Activated naive CD4-positive, alpha-beta T cell treated with anti-CD3 and anti-CD28 coated beads, Interleukin-2, amount 10 ng/mL, durations not matched to agents 7 days and 5 days (primary cell): ENCODE data around the gene MYH6.

Source experiments
- CTCF ChIA-PET: fragments of 350-600 bp; sonication (Branson Sonifier 250); formaldehyde crosslinking; loops from one replicate; lab custom pipeline; 2021; ENCODE audit warnings: antibody characterized with exemption; lab: Charles Lee
- DNase-seq: peaks from one replicate; pipeline ENCODE4 v3.0.0-alpha.2; 2020
- H3K27ac Mint-ChIP-seq: one replicate; pipeline ENCODE4 v1.8.0; 2021; ENCODE audit warnings: mild to moderate bottlenecking, moderate library complexity, mixed read lengths
- H3K27me3 Mint-ChIP-seq: one replicate; pipeline ENCODE4 v1.8.0; 2021; ENCODE audit warnings: mild to moderate bottlenecking, mixed read lengths
- H3K36me3 Mint-ChIP-seq: one replicate; pipeline ENCODE4 v1.8.0; 2021; ENCODE audit warnings: mixed read lengths
- H3K4me1 Mint-ChIP-seq: one replicate; pipeline ENCODE4 v1.8.0; 2021; ENCODE audit warnings: mixed read lengths
- H3K4me3 Mint-ChIP-seq: one replicate; pipeline ENCODE4 v1.8.0; 2021; ENCODE audit warnings: mild to moderate bottlenecking, moderate library complexity, mixed read lengths
- H3K9me3 Mint-ChIP-seq: one replicate; pipeline ENCODE4 v1.8.0; 2021; ENCODE audit warnings: mixed read lengths

Gene MYH6

DNA sequence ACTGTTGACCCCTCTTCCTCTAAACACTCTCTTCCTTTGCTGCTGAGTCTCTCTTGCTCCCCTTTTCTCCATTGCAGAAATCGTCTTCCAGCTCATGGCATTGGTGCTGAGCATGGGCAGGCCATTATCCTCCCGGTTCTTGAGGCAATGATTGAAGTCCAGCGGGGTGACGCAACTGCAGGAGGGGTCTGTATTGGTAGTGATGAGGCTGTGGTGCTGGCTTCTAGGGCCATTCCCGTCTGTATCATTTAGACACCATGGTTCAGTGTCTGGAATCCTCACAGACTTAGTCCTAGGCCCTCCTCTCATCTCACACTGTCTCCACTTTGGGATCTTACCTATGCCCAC lies 54.7 kb downstream of the MYH6 start:
- CTCF ChIA-PET = interaction anchor here (1.9 kb wide), 1 partner anchor 16 kb away, joined by 8 read pairs; no protein-coding TSS in a partner anchor
- H3K27ac Mint-ChIP-seq = no peak overlapping the region
- H3K27me3 Mint-ChIP-seq = peaks cover 74% of the 10 kb centered on the region
- H3K4me1 Mint-ChIP-seq = peaks cover 9% of the 10 kb centered on the region
- DNase-seq = no peak
- peak overlapping the region; percentile 64 for H3K4me3 Mint-ChIP-seq
- H3K36me3 Mint-ChIP-seq = no peaks in the 10 kb centered on the region
- H3K9me3 Mint-ChIP-seq = no peaks in the 10 kb centered on the region

DNA sequence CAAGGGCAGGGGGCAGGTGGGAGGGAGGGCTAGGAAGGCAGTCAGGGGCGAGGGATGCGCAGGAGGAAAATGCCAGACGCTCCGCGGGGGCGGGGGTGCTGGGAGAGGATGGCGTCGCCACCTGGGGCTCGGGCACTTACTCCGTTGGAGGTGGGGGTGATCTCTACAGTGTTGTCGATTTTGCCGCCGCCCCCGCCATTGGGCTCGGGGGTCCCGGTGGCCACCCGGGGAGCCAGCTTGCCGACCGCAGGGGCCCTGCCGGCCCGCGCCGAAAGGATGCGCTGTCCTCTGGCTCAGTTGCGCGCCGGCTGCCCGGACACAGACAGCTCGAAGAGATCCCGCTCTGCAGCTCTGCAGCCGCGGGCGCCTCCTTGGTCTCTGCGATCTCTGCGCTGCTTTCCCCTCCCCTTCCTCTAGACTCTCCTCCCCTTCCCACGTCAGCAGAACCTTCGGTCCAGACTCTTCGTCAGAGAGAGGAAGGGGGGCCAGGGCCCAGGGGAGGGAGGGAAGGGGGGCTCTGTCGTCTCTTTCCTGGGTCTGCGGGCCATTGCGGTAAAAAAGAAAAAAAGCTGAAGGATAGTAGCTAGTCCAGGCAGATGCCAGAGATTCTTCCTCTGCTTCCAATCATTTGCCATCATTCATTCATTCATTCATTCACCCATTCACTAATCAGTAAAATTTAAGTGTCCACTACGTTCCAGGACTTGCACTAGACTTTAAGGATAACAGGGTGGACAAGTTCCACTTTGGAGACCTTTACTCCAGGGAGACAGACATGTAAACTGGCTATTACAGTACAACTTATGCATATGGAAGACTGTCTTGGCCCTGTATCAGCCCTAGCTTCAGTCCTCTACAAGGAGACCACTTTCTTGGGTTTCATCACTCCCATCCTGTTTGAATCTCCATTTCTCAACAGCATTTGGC lies 55.3 kb downstream of the MYH6 start, which contains the start of gene SLC22A17:
SLC22A17 (minus strand) TSS at position 382 of the 927 bp plus-strand sequence.
- no peak within 1 kb of the TSS for H3K27ac Mint-ChIP-seq
- peaks cover 74% of the 10 kb centered on the region for H3K27me3 Mint-ChIP-seq
- CTCF ChIA-PET = interaction anchor here (1.0 to 1.9 kb wide), 3 partner anchors 9 to 26 kb away, joined by 3 to 8 read pairs (median 7); no protein-coding TSS in a partner anchor
- DNase-seq = peak; percentile 60
- H3K4me3 Mint-ChIP-seq = peak within 1 kb of the TSS; percentile 64
- peaks cover 9% of the 10 kb centered on the region for H3K4me1 Mint-ChIP-seq
- H3K9me3 Mint-ChIP-seq = no peaks in the 10 kb centered on the region
- H3K36me3 Mint-ChIP-seq = no peaks in the 10 kb centered on the region

DNA sequence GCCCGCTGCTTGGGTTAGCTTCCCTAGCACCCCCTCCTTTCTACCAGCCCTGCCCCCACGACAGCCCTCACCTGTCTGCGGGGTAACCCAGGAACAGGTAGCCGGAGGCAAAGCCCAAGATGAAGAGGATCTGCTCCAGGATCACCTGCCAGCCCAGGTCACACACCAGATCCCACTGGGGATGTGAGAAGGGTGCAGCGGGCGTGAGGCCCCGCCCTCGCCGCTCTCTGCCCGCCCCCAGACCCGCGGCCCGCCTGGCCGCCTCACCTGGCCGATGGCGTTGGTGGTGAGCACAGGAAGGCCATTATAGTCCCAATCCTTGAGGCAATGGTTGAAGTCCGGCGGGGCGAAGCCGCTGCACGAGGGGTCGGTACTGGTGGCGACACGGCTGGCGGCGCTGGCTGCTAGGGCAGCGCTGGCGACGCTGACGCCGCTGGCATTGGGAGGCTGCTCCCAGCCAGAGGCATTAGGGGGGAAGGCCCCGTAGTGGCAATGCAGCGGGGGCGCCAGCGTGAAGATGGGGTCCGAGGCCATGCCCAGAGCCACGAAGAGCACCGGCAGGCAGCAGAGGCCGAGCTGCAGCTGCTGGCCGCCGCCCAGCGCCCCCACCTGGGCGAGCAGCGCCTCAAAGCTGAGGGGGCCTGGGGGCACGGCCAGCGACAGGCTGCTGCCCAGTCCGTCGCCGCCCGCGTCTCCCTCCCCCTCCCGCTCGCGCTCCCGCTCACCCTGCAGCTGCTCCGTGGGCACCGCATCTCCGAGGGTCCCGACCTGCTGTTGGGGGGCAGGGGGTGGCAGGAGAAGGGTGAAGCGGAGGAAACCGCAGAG lies 56.2 kb downstream of the MYH6 start:
- Mint-ChIP-seq H3K9me3 (no peaks in the 10 kb centered on the region), H3K27ac (no peak overlapping the region), H3K36me3 (no peaks in the 10 kb centered on the region), H3K4me3 (peak overlapping the region; percentile 64), H3K4me1 (peaks cover 9% of the 10 kb centered on the region), H3K27me3 (peaks cover 66% of the 10 kb centered on the region)
- CTCF ChIA-PET = interaction anchor here (0.7 to 2.0 kb wide), 5 partner anchors 10 to 28 kb away, joined by 3 to 8 read pairs (median 5); no protein-coding TSS in a partner anchor
- no peak for DNase-seq

DNA sequence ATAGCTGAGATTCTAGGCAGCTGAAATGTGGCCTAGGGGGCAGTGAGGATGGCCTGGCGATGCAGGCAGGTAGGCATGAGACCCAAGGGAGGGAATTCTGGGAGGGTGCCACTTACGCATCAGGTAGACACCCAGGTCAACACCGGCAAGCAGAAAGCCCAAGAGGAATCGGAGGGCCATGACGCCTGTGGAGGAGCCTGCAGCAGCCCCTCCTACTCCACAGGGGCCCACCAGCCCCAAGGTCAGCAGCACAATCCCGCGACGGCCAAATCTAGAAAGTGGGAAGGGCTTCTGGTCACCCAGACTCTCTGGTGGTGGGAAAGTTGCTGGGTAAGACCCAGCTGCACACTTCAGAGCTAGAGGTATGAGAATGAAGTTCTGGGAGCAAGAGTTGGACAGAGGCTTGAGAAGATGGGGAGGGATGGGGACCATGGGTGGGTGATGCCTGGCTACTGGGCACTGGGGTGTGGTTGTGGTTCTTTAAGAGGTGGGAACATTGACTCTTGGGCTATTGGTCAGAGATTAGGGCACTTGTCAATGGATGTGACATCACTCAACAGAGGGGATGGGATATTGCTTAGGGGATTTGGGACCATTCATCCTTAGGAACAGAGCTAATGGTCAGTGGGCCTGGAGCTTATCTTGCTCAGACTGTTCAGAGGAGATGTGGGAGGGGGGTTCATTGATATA lies 58.8 kb downstream of the MYH6 start:
- peaks cover 9% of the 10 kb centered on the region for H3K4me1 Mint-ChIP-seq
- no peak overlapping the region for H3K27ac Mint-ChIP-seq
- peaks cover 47% of the 10 kb centered on the region for H3K27me3 Mint-ChIP-seq
- CTCF ChIA-PET = interaction anchor here (2.0 kb wide), 1 partner anchor 30 kb away, joined by 5 read pairs; no protein-coding TSS in a partner anchor
- H3K4me3 Mint-ChIP-seq = no peak overlapping the region
- no peaks in the 10 kb centered on the region for H3K9me3 Mint-ChIP-seq
- DNase-seq = no peak
- no peaks in the 10 kb centered on the region for H3K36me3 Mint-ChIP-seq

DNA sequence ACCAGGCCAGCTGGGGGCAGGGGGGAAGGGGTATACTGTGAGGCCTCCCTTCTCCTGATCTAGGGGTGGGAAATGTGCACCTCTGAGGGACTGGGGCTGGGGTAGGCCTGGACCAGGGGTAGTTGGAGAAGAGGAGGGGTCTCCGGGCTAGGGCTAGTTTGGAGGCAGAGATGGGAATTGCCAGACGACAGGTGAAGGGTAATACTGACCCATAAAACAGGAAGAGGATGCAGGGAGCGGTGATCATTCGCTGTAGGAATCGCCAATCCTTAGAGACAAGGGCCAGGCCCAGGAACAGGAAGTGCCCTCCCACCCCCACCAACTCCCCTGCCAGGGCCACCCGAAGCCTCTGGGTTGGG lies 59.8 kb downstream of the MYH6 start:
- peaks cover 37% of the 10 kb centered on the region for H3K27me3 Mint-ChIP-seq
- no peak for DNase-seq
- CTCF ChIA-PET = interaction anchor here (1.2 kb wide), 1 partner anchor 12 kb away, joined by 3 read pairs; no protein-coding TSS in a partner anchor
- H3K4me3 Mint-ChIP-seq = no peak overlapping the region
- peaks cover 9% of the 10 kb centered on the region for H3K4me1 Mint-ChIP-seq
- no peaks in the 10 kb centered on the region for H3K9me3 Mint-ChIP-seq
- no peak overlapping the region for H3K27ac Mint-ChIP-seq
- H3K36me3 Mint-ChIP-seq = no peaks in the 10 kb centered on the region

DNA sequence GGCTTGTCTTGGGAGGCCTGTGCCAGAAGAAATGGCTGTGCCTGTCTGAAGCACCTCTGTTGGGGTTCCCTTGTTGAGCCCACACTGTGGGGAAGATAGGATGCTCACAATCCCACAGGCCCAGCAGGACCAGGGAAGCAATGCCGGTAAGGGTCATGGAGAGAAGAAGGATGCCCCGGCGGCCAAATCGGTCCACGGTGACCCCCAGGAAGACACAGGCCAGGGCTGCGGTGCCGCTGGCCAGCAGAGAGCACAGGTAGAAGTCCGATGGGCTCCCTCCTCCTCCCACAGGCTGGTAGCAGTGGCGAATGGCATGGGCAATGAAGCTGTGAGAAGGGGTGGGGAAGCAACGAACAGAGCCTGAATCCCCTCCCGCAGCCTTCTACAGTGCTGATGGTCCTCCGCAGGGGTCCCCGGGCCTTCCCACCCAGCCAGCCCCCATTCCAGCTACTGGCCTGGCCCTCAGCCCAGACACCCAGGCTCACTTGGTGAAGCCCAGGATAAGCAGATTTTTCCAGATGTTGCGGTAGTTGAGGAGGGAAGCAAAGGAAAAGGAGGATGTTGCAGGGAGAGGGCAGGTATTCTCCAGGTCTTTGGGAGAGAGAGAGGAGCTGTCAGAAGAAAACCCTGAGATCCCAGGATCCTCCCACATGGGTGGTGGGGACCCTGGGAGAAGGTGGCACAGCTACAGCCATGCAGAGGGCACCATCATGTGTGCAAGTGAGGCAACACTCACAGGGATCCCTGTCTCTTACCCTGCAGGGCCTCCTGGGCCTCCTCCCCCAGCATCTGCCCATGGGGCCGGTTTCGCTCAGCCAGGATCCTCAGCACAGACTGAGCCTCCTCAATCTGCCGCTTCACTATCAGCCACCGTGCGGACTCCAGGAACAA lies 60.4 kb downstream of the MYH6 start:
- Mint-ChIP-seq H3K27me3 (peaks cover 31% of the 10 kb centered on the region), H3K4me1 (peaks cover 4% of the 10 kb centered on the region), H3K4me3 (no peak overlapping the region), H3K9me3 (no peaks in the 10 kb centered on the region), H3K36me3 (no peaks in the 10 kb centered on the region), H3K27ac (no peak overlapping the region)
- CTCF ChIA-PET = interaction anchor here (1.2 kb wide), 1 partner anchor 13 kb away, joined by 3 read pairs; no protein-coding TSS in a partner anchor
- DNase-seq = no peak

DNA sequence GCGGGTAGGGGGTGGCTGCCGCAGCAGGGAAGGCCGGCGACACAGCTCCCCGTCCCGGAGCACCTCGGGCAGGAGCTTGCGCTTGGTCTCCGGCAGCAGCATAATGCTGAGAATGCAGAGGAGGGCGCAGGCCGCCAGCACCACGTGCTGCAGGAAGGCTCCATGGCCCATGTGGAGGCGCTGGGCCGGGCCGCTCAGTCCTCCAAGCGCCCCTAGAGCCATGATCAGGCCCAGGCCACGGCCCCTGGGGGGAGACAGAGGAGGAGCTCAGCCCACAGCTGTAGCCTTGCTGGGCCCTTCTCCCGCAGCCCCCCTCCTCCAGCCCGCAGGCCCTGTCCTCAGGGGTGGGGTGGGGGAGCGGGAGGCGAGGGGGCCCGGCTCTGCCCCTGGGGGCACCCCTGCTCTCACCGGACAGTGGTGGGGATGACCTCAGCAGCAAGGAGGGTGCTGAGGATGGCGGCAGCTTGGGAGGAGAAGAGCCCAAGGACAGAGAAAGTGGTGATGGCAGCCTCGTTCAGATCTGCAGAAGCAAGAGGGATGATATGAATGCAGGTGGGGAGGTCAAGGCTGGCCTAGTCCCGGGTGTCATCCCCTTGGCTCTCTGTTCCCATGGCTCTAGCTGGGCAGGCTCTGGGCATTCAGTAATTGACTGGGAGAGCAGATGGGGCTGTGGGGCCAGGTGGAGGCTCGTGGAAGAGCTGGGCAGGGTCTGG lies 61.2 kb downstream of the MYH6 start:
- no peak for DNase-seq
- Mint-ChIP-seq H3K9me3 (no peaks in the 10 kb centered on the region), H3K4me3 (no peak overlapping the region), H3K4me1 (peaks cover 4% of the 10 kb centered on the region), H3K36me3 (no peaks in the 10 kb centered on the region), H3K27me3 (peaks cover 30% of the 10 kb centered on the region), H3K27ac (no peak overlapping the region)
- CTCF ChIA-PET = no interaction called here

DNA sequence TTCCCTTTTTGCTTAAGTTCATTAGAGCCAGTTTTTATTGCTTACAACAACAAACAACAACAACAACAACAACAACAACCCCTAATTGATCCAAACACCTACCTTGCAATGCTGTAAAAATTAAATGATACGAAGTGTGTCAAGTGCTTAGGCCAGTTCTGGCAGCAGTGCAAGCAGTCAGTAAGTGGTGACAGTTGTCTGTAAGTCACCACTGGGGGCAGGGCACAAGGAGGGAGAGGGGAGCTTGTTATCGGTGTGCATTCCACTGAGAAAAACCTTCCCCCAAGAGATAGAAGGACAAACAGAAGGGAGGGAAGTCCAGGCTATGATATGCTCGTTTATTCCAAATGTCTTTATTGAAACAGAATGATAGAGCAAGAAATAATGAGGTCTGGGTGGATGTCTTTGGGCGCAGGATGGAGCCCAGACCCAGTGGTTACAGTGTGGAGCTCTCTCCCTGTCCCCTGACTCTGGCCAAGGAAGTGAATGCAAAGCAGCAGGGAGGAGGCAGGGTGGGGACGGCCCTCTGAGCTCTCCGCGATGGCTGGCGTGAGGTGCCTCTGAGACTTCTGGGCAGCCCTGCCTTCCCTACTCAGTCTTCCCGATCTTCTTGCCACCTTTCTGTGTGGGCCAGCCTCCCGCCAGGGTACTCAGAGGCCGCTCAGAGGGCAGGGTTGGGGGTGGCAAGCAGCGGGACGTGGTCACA lies 61.9 kb downstream of the MYH6 start:
- no peak for DNase-seq
- Mint-ChIP-seq H3K36me3 (no peaks in the 10 kb centered on the region), H3K27ac (no peak overlapping the region), H3K27me3 (peaks cover 26% of the 10 kb centered on the region), H3K9me3 (no peaks in the 10 kb centered on the region), H3K4me1 (peaks cover 1% of the 10 kb centered on the region), H3K4me3 (no peak overlapping the region)
- CTCF ChIA-PET = interaction anchor here (1.1 kb wide), 1 partner anchor 30 kb away, joined by 4 read pairs; the partner anchor contains the start of gene CMTM5

DNA sequence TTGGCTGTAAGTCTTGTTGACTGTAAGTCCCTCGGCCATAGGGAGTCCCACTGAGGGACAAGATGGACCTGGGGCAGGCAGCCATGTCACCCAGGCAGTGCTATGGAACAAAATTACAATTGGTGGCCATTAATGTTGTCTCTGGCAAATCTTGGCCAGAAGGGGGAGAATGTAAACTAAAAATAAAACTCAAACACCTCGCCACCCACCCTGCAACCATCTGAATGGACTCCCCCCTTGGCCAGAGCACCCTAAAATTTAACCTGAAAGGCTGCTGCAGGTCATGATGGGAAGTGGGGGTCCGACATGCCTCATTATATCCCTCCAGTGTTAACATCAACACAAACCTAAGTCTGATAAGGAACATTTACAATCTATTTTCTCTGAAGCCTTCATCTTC lies 63.6 kb downstream of the MYH6 start:
- H3K4me1 Mint-ChIP-seq = no peaks in the 10 kb centered on the region
- CTCF ChIA-PET = no interaction called here
- H3K4me3 Mint-ChIP-seq = no peak overlapping the region
- H3K27me3 Mint-ChIP-seq = peaks cover 15% of the 10 kb centered on the region
- no peak overlapping the region for H3K27ac Mint-ChIP-seq
- H3K9me3 Mint-ChIP-seq = no peaks in the 10 kb centered on the region
- H3K36me3 Mint-ChIP-seq = no peaks in the 10 kb centered on the region
- DNase-seq = no peak

DNA sequence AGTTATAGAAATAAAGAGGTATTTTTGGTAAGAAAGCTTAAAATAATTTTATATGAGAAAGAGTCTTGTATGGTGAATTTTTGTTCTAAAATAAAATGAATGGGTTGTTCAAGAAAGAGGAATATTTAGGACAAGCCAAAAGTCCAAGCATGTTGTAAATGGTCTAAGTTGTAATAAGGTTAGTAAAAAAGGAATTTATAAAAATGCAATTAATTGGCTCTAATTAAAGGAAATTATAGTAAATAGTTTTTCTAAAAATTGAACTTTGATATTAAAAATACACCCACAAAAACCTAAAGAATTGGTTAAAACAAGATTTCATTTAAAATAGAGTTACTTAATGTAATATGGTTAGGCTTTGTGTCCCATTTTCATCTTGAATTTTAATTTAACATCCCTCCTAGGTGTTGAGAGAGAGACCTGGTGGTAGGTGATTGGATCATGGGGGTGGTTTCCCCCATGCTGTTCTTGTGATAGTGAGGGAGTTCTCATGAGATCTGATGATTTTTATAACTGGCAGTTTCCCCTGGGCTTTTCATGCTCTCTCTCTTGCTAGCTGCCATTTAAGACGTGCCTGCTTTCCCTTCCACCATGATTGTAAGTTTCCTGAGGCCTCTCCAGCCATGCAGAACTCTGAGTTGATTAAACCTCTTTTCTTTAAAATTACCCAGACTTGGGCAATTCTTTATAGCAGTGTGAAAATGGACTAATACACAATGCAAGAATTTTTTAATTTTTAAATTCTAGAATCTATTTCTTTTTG lies 68.4 kb downstream of the MYH6 start:
- Mint-ChIP-seq H3K36me3 (no peaks in the 10 kb centered on the region), H3K4me1 (no peaks in the 10 kb centered on the region), H3K27ac (no peak overlapping the region), H3K9me3 (peaks cover 3% of the 10 kb centered on the region), H3K4me3 (no peak overlapping the region), H3K27me3 (peaks cover 26% of the 10 kb centered on the region)
- DNase-seq = no peak
- CTCF ChIA-PET = no interaction called here

DNA sequence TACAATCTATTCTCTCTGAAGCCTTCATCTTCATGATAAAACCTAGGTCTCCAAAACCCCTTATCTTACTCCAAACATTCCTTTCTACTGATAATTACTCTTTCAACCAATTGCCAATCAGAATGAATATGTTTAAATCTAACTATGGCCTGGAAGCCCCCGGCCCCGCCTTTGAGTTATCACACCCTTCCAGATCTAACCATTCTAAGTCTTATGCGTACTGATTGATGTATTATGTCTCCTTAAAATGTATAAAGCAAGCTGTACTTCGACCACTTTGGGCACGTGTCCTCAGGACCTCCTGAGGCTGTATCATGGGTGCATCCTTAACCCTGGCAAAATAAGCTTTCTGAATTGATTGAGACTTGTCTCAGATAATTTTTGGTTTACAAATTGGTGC lies 72.5 kb downstream of the MYH6 start:
- H3K4me3 Mint-ChIP-seq = no peak overlapping the region
- no peak overlapping the region for H3K27ac Mint-ChIP-seq
- no peaks in the 10 kb centered on the region for H3K36me3 Mint-ChIP-seq
- no peaks in the 10 kb centered on the region for H3K4me1 Mint-ChIP-seq
- CTCF ChIA-PET = interaction anchor here (1.2 to 1.4 kb wide), 2 partner anchors 43 to 45 kb away, joined by 3 to 4 read pairs; no protein-coding TSS in a partner anchor
- DNase-seq = no peak
- H3K27me3 Mint-ChIP-seq = peaks cover 20% of the 10 kb centered on the region
- peaks cover 3% of the 10 kb centered on the region for H3K9me3 Mint-ChIP-seq
